ENCODE results near the gene PTPRJ. TPM values are rescaled to one million over a fixed set of nuclear protein-coding genes. Genes with fewer than 3 reads are reported as not detected.

PTPRJ gene
- total RNA-seq, 1 experiment from 2014 or later = 12.1 TPM

- TF ChIP-seq, protein P1, sequence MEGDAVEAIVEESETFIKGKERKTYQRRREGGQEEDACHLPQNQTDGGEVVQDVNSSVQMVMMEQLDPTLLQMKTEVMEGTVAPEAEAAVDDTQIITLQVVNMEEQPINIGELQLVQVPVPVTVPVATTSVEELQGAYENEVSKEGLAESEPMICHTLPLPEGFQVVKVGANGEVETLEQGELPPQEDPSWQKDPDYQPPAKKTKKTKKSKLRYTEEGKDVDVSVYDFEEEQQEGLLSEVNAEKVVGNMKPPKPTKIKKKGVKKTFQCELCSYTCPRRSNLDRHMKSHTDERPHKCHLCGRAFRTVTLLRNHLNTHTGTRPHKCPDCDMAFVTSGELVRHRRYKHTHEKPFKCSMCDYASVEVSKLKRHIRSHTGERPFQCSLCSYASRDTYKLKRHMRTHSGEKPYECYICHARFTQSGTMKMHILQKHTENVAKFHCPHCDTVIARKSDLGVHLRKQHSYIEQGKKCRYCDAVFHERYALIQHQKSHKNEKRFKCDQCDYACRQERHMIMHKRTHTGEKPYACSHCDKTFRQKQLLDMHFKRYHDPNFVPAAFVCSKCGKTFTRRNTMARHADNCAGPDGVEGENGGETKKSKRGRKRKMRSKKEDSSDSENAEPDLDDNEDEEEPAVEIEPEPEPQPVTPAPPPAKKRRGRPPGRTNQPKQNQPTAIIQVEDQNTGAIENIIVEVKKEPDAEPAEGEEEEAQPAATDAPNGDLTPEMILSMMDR (conservative IDR thresholded peaks at IDR 0.05; ENCODE audit: low read depth, low read length) = no peak
- no peak for TF ChIP-seq EZH2 (IDR thresholded peaks at IDR 0.05; ENCODE audit: borderline replicate concordance, low read depth, low read length, poor library complexity, severe bottlenecking)
- no TSS peak for BruUV-seq (replicated peaks)
- no peaks in the 10 kb centered on the region for H3K36me3 ChIP-seq (ENCODE audit: insufficient read depth, low read length, poor library complexity, severe bottlenecking)
- intact Hi-C loops (cut with micrococcal nuclease; ENCODE audit: unreplicated experiment) = no loop called here
- H3K9me3 ChIP-seq (ENCODE audit: low read depth, low read length, poor library complexity, severe bottlenecking) = no peaks in the 10 kb centered on the region
- DNase-seq (ENCODE audit: low spot score) = no peak
- H3K27me3 ChIP-seq (replicated peaks; ENCODE audit: insufficient read depth, low read depth, low read length, poor library complexity) = no peaks in the 10 kb centered on the region
- ChIA-PET CTCF (no interaction called here), POLR2A (ENCODE audit: low non-redundant PET) (no interaction called here)
- no peak overlapping the region for H3K4me3 ChIP-seq (ENCODE audit: low read depth, low read length, poor library complexity, severe bottlenecking)
- H3K27ac ChIP-seq (ENCODE audit: low read depth, low read length, poor library complexity, severe bottlenecking) = no peak overlapping the region
- H3K4me1 ChIP-seq (ENCODE audit: insufficient read depth, low read length, poor library complexity, severe bottlenecking) = peaks cover 5% of the 10 kb centered on the region
Measured at GRCh38 chr11:47991894-47992293, 11.5 kb downstream of the PTPRJ start.

DNA sequence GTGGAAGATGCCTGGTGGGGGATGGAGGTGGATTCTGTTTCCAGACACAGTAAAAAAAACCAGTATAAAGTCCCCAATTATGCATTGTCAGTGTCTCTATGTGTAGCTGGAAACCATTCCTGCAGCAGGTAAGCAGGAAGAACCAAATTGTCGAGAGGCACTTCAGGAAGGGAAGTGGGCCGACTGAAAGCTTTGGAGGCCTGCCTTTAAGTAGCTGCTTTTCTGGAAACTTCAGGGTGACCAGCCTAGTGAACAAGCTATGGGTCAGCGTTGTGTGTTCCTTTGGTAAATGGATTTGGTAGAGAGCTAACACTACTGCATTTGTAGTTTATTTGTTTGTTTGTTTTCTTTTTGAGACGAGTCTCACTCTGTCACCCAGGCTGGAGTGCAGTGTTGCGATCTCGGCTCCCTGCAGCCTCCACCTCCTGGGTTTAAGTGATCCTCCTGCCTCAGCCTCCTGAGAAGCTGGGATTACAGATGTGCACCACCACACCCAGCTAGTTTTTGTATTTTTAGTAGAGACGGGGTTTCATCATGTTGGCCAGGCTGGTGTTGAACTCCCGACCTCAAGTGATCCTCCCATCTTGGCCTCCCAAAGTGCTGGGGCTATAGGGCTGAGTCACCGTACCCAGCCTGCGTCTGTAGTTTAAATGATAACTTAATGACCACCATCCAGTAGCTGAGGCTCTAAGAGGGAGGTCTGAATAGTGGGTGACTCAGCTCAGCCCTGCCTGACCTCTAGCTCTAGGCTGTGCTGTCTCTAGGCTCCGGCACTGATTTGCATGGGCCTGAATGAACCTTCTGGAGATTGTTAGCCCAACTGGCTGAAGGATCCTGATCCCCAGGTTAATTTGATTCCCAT, 12.8 kb downstream of the PTPRJ start:
- ChIA-PET CTCF (no interaction called here), POLR2A (ENCODE audit: low non-redundant PET) (interaction anchor here (0.7 kb wide), 1 partner anchor 40 kb away, joined by 10 read pairs; no protein-coding TSS in a partner anchor)
- H3K27ac ChIP-seq (ENCODE audit: low read depth, low read length, poor library complexity, severe bottlenecking) = no peak overlapping the region
- BruUV-seq (replicated peaks) = no TSS peak
- no peaks in the 10 kb centered on the region for H3K4me1 ChIP-seq (ENCODE audit: insufficient read depth, low read length, poor library complexity, severe bottlenecking)
- no peaks in the 10 kb centered on the region for H3K36me3 ChIP-seq (ENCODE audit: insufficient read depth, low read length, poor library complexity, severe bottlenecking)
- TF ChIP-seq, protein P1 (conservative IDR thresholded peaks at IDR 0.05; ENCODE audit: low read depth, low read length) = no peak
- TF ChIP-seq EZH2 (IDR thresholded peaks at IDR 0.05; ENCODE audit: borderline replicate concordance, low read depth, low read length, poor library complexity, severe bottlenecking) = no peak
- intact Hi-C loops (cut with micrococcal nuclease; ENCODE audit: unreplicated experiment) = no loop called here
- H3K4me3 ChIP-seq (ENCODE audit: low read depth, low read length, poor library complexity, severe bottlenecking) = no peak overlapping the region
- no peaks in the 10 kb centered on the region for H3K9me3 ChIP-seq (ENCODE audit: low read depth, low read length, poor library complexity, severe bottlenecking)
- no peaks in the 10 kb centered on the region for H3K27me3 ChIP-seq (replicated peaks; ENCODE audit: insufficient read depth, low read depth, low read length, poor library complexity)
- DNase-seq (ENCODE audit: low spot score) = no peak

DNA sequence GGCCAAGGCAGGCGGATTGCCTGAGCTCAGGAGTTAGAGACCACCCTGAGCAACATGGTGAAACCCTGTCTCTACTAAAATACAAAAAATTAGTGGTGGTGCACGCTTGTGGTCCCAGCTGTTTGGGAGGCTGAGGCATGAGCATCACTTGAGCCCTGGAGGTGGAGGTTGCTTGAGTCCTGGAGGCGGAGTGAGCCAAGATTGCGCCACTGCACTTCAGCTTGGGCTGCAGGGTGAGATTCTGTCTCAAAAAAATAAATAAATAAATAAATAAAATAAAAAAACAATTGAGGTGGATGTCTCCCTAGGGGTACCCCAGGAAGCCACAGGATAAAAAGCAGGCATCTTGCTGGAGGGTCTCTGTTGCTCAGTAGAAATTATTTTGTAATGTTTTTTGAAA, 14.1 kb downstream of the PTPRJ start:
- BruUV-seq (replicated peaks) = no TSS peak
- POLR2A ChIA-PET (ENCODE audit: low non-redundant PET) = no interaction called here
- intact Hi-C loops (cut with micrococcal nuclease; ENCODE audit: unreplicated experiment) = no loop called here
- Histone ChIP-seq H3K4me1 (ENCODE audit: insufficient read depth, low read length, poor library complexity, severe bottlenecking) (no peaks in the 10 kb centered on the region), H3K27ac (ENCODE audit: low read depth, low read length, poor library complexity, severe bottlenecking) (no peak overlapping the region), H3K9me3 (ENCODE audit: low read depth, low read length, poor library complexity, severe bottlenecking) (no peaks in the 10 kb centered on the region), H3K36me3 (ENCODE audit: insufficient read depth, low read length, poor library complexity, severe bottlenecking) (no peaks in the 10 kb centered on the region), H3K4me3 (ENCODE audit: low read depth, low read length, poor library complexity, severe bottlenecking) (no peak overlapping the region), H3K27me3 (replicated peaks; ENCODE audit: insufficient read depth, low read depth, low read length, poor library complexity) (no peaks in the 10 kb centered on the region)
- CTCF ChIA-PET = no interaction called here
- DNase-seq (ENCODE audit: low spot score) = no peak
- no peak for TF ChIP-seq EZH2 (IDR thresholded peaks at IDR 0.05; ENCODE audit: borderline replicate concordance, low read depth, low read length, poor library complexity, severe bottlenecking)
- TF ChIP-seq, protein P1 (conservative IDR thresholded peaks at IDR 0.05; ENCODE audit: low read depth, low read length) = no peak

Data from A673 (cell line).